ENCODE results near the gene CNKSR2.
A peak's percentile ranks its signal among the peaks of the same experiment; 100 is the strongest.

The CNKSR2 gene

GRCh38 chrX:21374163-21374993, at the start of gene CNKSR2:
TSS of gene CNKSR2 (plus strand) at chrX:21374418. CDS start at chrX:21374898, 480 bp downstream.
- Histone ChIP-seq H3K4me1 (ENCODE audit: control insufficient read depth, insufficient read depth, low read length) (no peaks in the 10 kb centered on the region), H3K9me3 (ENCODE audit: control insufficient read depth, insufficient read depth, low read length) (no peaks in the 10 kb centered on the region), H3K27me3 (ENCODE audit: control insufficient read depth, insufficient read depth, low read length) (no peaks in the 10 kb centered on the region), H3K27ac (ENCODE audit: low read length) (no peak within 1 kb of the TSS), H3K36me3 (ENCODE audit: control insufficient read depth, insufficient read depth, low read length) (no peaks in the 10 kb centered on the region), H3K4me3 (ENCODE audit: low read length) (peak within 1 kb of the TSS; percentile 75; the same call in 1 of the 2 replicates)
- no peak for DNase-seq (ENCODE audit: low read depth, low spot score)
- no CpG with 5 or more reads among the region's 94 CpGs for WGBS (ENCODE audit: insufficient coverage, insufficient read length)

- Histone ChIP-seq H3K27ac (ENCODE audit: low read length) (no peak overlapping the region), H3K4me3 (ENCODE audit: low read length) (no peak overlapping the region), H3K9me3 (ENCODE audit: control insufficient read depth, insufficient read depth, low read length) (no peaks in the 10 kb centered on the region), H3K36me3 (ENCODE audit: control insufficient read depth, insufficient read depth, low read length) (no peaks in the 10 kb centered on the region), H3K27me3 (ENCODE audit: control insufficient read depth, insufficient read depth, low read length) (no peaks in the 10 kb centered on the region), H3K4me1 (ENCODE audit: control insufficient read depth, insufficient read depth, low read length) (no peaks in the 10 kb centered on the region)
- no CpG with 5 or more reads among the region's 4 CpGs for WGBS (ENCODE audit: insufficient coverage, insufficient read length)
- DNase-seq (ENCODE audit: low read depth, low spot score): no peak
Observed at GRCh38 chrX:21354725-21355124, 19.5 kb upstream of the CNKSR2 start.

GRCh38 chrX:21355831-21356230, 18.4 kb upstream of the CNKSR2 start:
- Histone ChIP-seq H3K4me3 (ENCODE audit: low read length) (no peak overlapping the region), H3K27me3 (ENCODE audit: control insufficient read depth, insufficient read depth, low read length) (no peaks in the 10 kb centered on the region), H3K27ac (ENCODE audit: low read length) (no peak overlapping the region), H3K4me1 (ENCODE audit: control insufficient read depth, insufficient read depth, low read length) (no peaks in the 10 kb centered on the region), H3K9me3 (ENCODE audit: control insufficient read depth, insufficient read depth, low read length) (no peaks in the 10 kb centered on the region), H3K36me3 (ENCODE audit: control insufficient read depth, insufficient read depth, low read length) (no peaks in the 10 kb centered on the region)
- no peak for DNase-seq (ENCODE audit: low read depth, low spot score)
- no CpG with 5 or more reads among the region's 2 CpGs for WGBS (ENCODE audit: insufficient coverage, insufficient read length)

- WGBS (ENCODE audit: insufficient coverage, insufficient read length): no CpG with 5 or more reads among the region's 2 CpGs
- Histone ChIP-seq H3K27ac (ENCODE audit: low read length) (no peak overlapping the region), H3K4me1 (ENCODE audit: control insufficient read depth, insufficient read depth, low read length) (no peaks in the 10 kb centered on the region), H3K9me3 (ENCODE audit: control insufficient read depth, insufficient read depth, low read length) (no peaks in the 10 kb centered on the region), H3K4me3 (ENCODE audit: low read length) (no peak overlapping the region), H3K27me3 (ENCODE audit: control insufficient read depth, insufficient read depth, low read length) (no peaks in the 10 kb centered on the region), H3K36me3 (ENCODE audit: control insufficient read depth, insufficient read depth, low read length) (no peaks in the 10 kb centered on the region)
- DNase-seq (ENCODE audit: low read depth, low spot score): no peak
Observed at GRCh38 chrX:21369613-21370012, 4.6 kb upstream of the CNKSR2 start.

GRCh38 chrX:21373001-21373400, 1.2 kb upstream of the CNKSR2 start:
- Histone ChIP-seq H3K27ac (ENCODE audit: low read length) (no peak overlapping the region), H3K4me3 (ENCODE audit: low read length) (no peak overlapping the region), H3K36me3 (ENCODE audit: control insufficient read depth, insufficient read depth, low read length) (no peaks in the 10 kb centered on the region), H3K4me1 (ENCODE audit: control insufficient read depth, insufficient read depth, low read length) (no peaks in the 10 kb centered on the region), H3K9me3 (ENCODE audit: control insufficient read depth, insufficient read depth, low read length) (no peaks in the 10 kb centered on the region), H3K27me3 (ENCODE audit: control insufficient read depth, insufficient read depth, low read length) (no peaks in the 10 kb centered on the region)
- no CpG with 5 or more reads among the region's 7 CpGs for WGBS (ENCODE audit: insufficient coverage, insufficient read length)
- no peak for DNase-seq (ENCODE audit: low read depth, low spot score)

- no peak overlapping the region for H3K27ac ChIP-seq (ENCODE audit: low read length)
Observed at GRCh38 chrX:21373637-21374162, 518 bp upstream of the CNKSR2 start.

GRCh38 chrX:21374994-21375707, 933 bp downstream of the CNKSR2 start:
- Histone ChIP-seq H3K4me3 (ENCODE audit: low read length) (peak overlapping the region; percentile 75; the same call in 1 of the 2 replicates), H3K27me3 (ENCODE audit: control insufficient read depth, insufficient read depth, low read length) (no peaks in the 10 kb centered on the region), H3K27ac (ENCODE audit: low read length) (no peak overlapping the region), H3K9me3 (ENCODE audit: control insufficient read depth, insufficient read depth, low read length) (no peaks in the 10 kb centered on the region), H3K4me1 (ENCODE audit: control insufficient read depth, insufficient read depth, low read length) (no peaks in the 10 kb centered on the region), H3K36me3 (ENCODE audit: control insufficient read depth, insufficient read depth, low read length) (no peaks in the 10 kb centered on the region)
- no CpG with 5 or more reads among the region's 46 CpGs for WGBS (ENCODE audit: insufficient coverage, insufficient read length)
- no peak for DNase-seq (ENCODE audit: low read depth, low spot score)

More at GRCh38 chrX:21373637-21374162, 518 bp upstream of the CNKSR2 start:
- Histone ChIP-seq H3K4me1 (ENCODE audit: control insufficient read depth, insufficient read depth, low read length) (no peaks in the 10 kb centered on the region), H3K4me3 (ENCODE audit: low read length) (peak overlapping the region; percentile 75; the same call in 1 of the 2 replicates), H3K27me3 (ENCODE audit: control insufficient read depth, insufficient read depth, low read length) (no peaks in the 10 kb centered on the region), H3K36me3 (ENCODE audit: control insufficient read depth, insufficient read depth, low read length) (no peaks in the 10 kb centered on the region), H3K9me3 (ENCODE audit: control insufficient read depth, insufficient read depth, low read length) (no peaks in the 10 kb centered on the region)
- WGBS (ENCODE audit: insufficient coverage, insufficient read length): no CpG with 5 or more reads among the region's 50 CpGs
- DNase-seq (ENCODE audit: low read depth, low spot score): no peak

- H3K4me3 ChIP-seq (ENCODE audit: low read length): peak overlapping the region; percentile 75; the same call in 1 of the 2 replicates
- H3K9me3 ChIP-seq (ENCODE audit: control insufficient read depth, insufficient read depth, low read length): no peaks in the 10 kb centered on the region
- no peak for DNase-seq (ENCODE audit: low read depth, low spot score)
- H3K27ac ChIP-seq (ENCODE audit: low read length): no peak overlapping the region
- no peaks in the 10 kb centered on the region for H3K36me3 ChIP-seq (ENCODE audit: control insufficient read depth, insufficient read depth, low read length)
- WGBS (ENCODE audit: insufficient coverage, insufficient read length): no CpG with 5 or more reads among the region's 5 CpGs
- no peaks in the 10 kb centered on the region for H3K27me3 ChIP-seq (ENCODE audit: control insufficient read depth, insufficient read depth, low read length)
- no peaks in the 10 kb centered on the region for H3K4me1 ChIP-seq (ENCODE audit: control insufficient read depth, insufficient read depth, low read length)
Observed at GRCh38 chrX:21375708-21376009, 1.4 kb downstream of the CNKSR2 start.

- Histone ChIP-seq H3K27me3 (ENCODE audit: control insufficient read depth, insufficient read depth, low read length) (no peaks in the 10 kb centered on the region), H3K36me3 (ENCODE audit: control insufficient read depth, insufficient read depth, low read length) (no peaks in the 10 kb centered on the region), H3K4me1 (ENCODE audit: control insufficient read depth, insufficient read depth, low read length) (no peaks in the 10 kb centered on the region), H3K27ac (ENCODE audit: low read length) (no peak overlapping the region), H3K9me3 (ENCODE audit: control insufficient read depth, insufficient read depth, low read length) (no peaks in the 10 kb centered on the region), H3K4me3 (ENCODE audit: low read length) (no peak overlapping the region)
- WGBS (ENCODE audit: insufficient coverage, insufficient read length): no CpG with 5 or more reads among the region's 2 CpGs
- no peak for DNase-seq (ENCODE audit: low read depth, low spot score)
Observed at GRCh38 chrX:21376636-21377035, 2.4 kb downstream of the CNKSR2 start.

- H3K4me3 ChIP-seq (ENCODE audit: low read length): no peak overlapping the region
- H3K27me3 ChIP-seq (ENCODE audit: control insufficient read depth, insufficient read depth, low read length): no peaks in the 10 kb centered on the region
- no peak for DNase-seq (ENCODE audit: low read depth, low spot score)
- H3K36me3 ChIP-seq (ENCODE audit: control insufficient read depth, insufficient read depth, low read length): no peaks in the 10 kb centered on the region
- H3K4me1 ChIP-seq (ENCODE audit: control insufficient read depth, insufficient read depth, low read length): no peaks in the 10 kb centered on the region
- H3K27ac ChIP-seq (ENCODE audit: low read length): no peak overlapping the region
- WGBS (ENCODE audit: insufficient coverage, insufficient read length): no CpG with 5 or more reads among the region's 1 CpG
- H3K9me3 ChIP-seq (ENCODE audit: control insufficient read depth, insufficient read depth, low read length): no peaks in the 10 kb centered on the region
Observed at GRCh38 chrX:21379991-21380390, 5.8 kb downstream of the CNKSR2 start.

Data from iPS DF 6.9 (cell line).